AG04449 (cell line): ENCODE results near the gene GALR2.
"Not testable (repeated sequence)": the region's sequence is repeated elsewhere in the genome, so short reads cannot be mapped to it uniquely, and the experiment has no call there.

Source experiments
- CTCF ChIA-PET: fragments of 350-600 bp; formaldehyde crosslinking; extraction: SDS; loops from one replicate; lab custom pipeline; 2021; ENCODE audit warnings: antibody characterized with exemption; lab: Yijun Ruan, JAX
- POLR2A ChIA-PET: fragments of 400-600, 350-600 bp; formaldehyde crosslinking; extraction: SDS; loops from one replicate; lab custom pipeline; 2020; ENCODE audit warnings: antibody characterized with exemption, inconsistent platforms; lab: Yijun Ruan, JAX
- DNase-seq: peaks from one replicate; pipeline ENCODE4 v3.0.0-alpha.2; 2010; ENCODE audit warnings: low read depth, low spot score
- H3K4me3 ChIP-seq: 2 replicates; pipeline ENCODE4 v1.5.1; 2011; ENCODE audit warnings: low read depth, mild to moderate bottlenecking, control low read depth, low read length
- TF ChIP-seq, protein P1 (sequence below): IDR thresholded peaks from one replicate; pipeline ENCODE4 v1.5.1; 2011; ENCODE audit warnings: mild to moderate bottlenecking, moderate library complexity, low read length, control low read depth, inconsistent platforms; ENCODE audit not compliant: insufficient read depth; ENCODE audit errors: missing control alignments

GALR2 gene

DNA sequence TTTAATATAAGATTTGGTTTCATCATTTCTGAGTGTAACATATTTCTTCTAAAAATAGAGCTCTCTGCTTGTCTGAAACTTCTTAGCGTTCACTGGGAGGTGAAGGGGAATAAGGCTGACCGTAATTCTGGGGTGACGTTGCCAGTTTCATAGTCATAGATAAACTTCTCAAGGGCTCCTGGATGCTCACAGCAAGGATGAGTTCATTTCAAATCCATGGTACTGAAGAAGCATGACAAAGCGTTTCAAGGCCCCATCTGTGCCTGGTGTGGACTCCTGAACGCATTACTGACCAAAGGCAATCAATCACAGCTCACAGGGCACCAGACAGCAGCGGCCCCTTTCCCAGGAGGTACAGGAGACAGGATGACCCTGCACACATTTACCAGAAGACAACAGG lies 35.5 kb upstream of the GALR2 start:
- CTCF ChIA-PET, result interaction anchor here (7.4 kb wide), 1 partner anchor 25 kb away, joined by 52 read pairs; no protein-coding TSS in a partner anchor
- H3K4me3 ChIP-seq, result no peak overlapping the region
- TF ChIP-seq, protein P1, sequence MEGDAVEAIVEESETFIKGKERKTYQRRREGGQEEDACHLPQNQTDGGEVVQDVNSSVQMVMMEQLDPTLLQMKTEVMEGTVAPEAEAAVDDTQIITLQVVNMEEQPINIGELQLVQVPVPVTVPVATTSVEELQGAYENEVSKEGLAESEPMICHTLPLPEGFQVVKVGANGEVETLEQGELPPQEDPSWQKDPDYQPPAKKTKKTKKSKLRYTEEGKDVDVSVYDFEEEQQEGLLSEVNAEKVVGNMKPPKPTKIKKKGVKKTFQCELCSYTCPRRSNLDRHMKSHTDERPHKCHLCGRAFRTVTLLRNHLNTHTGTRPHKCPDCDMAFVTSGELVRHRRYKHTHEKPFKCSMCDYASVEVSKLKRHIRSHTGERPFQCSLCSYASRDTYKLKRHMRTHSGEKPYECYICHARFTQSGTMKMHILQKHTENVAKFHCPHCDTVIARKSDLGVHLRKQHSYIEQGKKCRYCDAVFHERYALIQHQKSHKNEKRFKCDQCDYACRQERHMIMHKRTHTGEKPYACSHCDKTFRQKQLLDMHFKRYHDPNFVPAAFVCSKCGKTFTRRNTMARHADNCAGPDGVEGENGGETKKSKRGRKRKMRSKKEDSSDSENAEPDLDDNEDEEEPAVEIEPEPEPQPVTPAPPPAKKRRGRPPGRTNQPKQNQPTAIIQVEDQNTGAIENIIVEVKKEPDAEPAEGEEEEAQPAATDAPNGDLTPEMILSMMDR, result no peak
- POLR2A ChIA-PET, result no interaction called here
- no peak for DNase-seq

DNA sequence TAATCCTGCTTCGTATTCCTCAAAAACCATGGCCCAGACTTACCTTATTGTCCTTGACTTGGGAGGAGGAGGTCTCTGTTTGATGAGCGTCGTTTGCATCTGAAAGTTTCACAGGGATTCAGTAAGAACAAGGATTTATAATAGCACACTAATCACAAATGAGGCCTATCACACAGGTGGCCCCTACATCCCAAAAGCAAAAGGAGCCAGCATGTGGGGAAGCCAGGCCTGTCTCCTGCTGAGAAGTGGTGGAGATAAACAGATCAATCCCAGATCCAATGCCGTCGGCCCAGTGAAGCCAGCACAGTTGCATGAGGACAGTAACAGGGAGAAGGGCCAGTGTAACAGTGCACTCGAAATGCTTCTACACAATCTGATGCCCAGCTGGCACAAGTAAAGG lies 34.2 kb upstream of the GALR2 start:
- CTCF ChIA-PET, result interaction anchor here (7.4 kb wide), 1 partner anchor 27 kb away, joined by 52 read pairs; no protein-coding TSS in a partner anchor

DNA sequence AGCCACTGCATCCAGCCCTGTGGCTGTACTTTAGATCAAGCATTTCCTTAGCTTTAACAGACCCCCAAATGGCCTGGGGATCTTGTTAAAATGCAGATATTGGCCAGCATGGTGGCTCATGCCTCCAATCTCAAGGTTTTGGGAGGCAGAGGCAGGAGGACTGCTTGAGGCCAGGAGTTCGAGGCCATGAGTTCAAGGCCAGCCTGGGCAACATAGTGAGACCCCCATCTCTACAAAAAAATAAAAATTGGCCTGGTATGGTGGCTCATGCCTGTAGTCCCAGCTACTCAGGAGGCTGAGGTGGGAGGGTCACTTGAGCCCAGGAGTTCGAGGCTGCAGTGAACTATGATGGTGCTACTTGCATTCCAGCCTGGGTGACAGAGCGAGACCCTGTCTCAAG lies 31.7 kb upstream of the GALR2 start:
- CTCF ChIA-PET, result interaction anchor here (1.0 to 7.4 kb wide), 2 partner anchors 10 to 29 kb away, joined by 5 to 52 read pairs; no protein-coding TSS in a partner anchor
- DNase-seq, POLR2A ChIA-PET: not testable (repeated sequence)

More for the DNA sequence above, 34.2 kb upstream of the GALR2 start:
- TF ChIP-seq, protein P1, result no peak
- POLR2A ChIA-PET, result no interaction called here
- DNase-seq, result no peak
- H3K4me3 ChIP-seq, result no peak overlapping the region

DNA sequence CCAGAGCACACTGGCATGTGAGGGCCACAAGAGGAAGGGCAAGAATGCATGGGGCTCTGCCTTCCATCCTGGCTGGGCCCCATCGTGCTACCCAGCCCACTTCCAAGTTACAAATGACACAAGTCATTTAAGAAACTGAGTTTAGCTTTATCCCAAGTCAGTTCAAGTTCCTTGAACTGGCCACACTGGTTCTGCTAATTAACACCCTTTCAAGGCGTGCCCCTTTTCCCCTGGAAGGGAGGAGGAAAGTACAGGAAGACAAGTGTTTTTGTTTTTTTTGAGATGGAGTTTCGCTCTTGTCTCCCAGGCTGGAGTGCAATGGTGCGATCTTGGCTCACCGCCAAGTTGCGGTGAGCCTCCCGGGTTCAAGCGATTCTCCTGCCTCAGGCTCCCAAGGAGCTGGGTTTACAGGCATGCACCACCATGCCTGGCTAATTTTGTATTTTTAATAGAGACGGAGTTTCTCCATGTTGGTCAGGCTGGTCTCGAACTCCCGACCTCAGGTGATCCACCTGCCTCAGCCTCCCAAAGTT lies 30.0 kb upstream of the GALR2 start:
- CTCF ChIA-PET, result interaction anchor here (1.0 kb wide), 1 partner anchor 32 kb away, joined by 3 read pairs; no protein-coding TSS in a partner anchor
- H3K4me3 ChIP-seq, POLR2A ChIA-PET, DNase-seq: not testable (repeated sequence)

More for the DNA sequence above, 31.7 kb upstream of the GALR2 start:
- H3K4me3 ChIP-seq, result not testable (repeated sequence)

DNA sequence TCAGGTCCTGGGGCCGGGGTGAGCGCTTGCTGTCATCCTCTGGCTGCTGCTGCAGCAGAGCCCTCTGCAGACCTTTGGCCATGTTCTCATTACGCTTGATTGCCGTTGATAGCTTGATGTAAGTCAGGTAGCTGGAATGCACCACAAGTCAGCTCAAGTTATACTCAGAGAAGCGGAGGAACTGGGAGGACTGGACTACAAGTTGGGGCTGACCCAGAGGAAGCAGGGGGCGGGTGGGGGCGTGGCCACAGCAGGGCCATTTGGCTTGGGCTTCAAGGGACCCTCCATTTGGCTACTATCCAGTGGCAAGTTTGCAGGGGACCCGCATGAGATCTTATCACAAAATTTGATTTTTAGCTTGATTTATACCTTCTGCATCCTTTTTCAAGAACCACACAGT lies 28.5 kb upstream of the GALR2 start:
- H3K4me3 ChIP-seq, result no peak overlapping the region
- POLR2A ChIA-PET, result no interaction called here
- DNase-seq, result no peak
- CTCF ChIA-PET, result interaction anchor here (0.8 to 2.1 kb wide), 4 partner anchors 13 to 234 kb away, joined by 3 to 12 read pairs (median 6); no protein-coding TSS in a partner anchor
- TF ChIP-seq, protein P1, result no peak

DNA sequence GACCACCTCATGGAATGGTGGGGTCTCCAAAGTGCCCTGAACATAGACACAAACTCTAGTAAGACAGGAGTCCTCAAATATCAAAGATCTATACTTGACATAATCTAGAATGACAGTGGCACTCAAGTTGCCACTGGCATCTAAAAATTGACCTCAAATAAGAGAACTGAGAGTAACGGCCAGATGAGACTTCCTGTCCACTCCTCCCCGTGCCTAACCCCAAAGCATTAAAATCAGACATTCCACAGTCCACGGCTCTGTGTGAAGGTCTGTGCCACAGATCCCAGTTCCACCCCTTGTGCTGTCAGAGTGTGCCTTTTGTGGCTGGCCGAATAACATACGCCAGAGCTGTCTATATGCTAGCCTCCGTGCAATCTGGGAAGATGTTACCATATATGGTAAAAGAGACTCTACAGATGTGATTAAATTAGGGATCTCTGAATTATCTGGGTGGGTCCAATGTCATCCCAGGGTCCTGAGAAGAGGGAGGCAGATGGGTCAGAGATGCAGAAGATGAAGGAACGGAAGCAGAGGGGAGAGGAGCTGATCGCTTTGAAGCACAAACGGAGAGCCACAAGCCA lies 26.5 kb upstream of the GALR2 start:
- TF ChIP-seq, protein P1, result no peak
- POLR2A ChIA-PET, result no interaction called here

DNA sequence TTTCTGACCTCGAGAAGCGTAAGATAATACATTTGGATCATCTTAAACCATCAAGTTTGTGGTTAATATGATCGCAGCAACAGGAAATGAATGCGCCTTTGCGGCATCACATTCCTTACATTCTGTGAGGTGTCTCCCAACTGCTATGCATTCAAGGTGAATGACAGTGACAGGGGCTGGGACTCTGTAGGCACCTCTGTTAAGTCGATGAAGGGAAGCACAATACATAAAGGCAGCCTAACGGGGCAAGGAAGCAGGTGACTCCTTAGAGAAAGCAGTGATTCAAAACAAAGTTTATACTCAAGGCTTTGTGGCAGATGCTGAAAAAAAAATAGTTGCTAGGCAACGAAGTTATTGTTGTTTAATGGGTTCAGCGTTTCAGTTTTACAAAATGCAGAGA lies 25.9 kb upstream of the GALR2 start:
- ChIA-PET POLR2A (no interaction called here), CTCF (interaction anchor here (1.2 to 1.8 kb wide), 2 partner anchors 12 to 35 kb away, joined by 3 to 8 read pairs; no protein-coding TSS in a partner anchor)
- DNase-seq, result no peak
- H3K4me3 ChIP-seq, result no peak overlapping the region
- TF ChIP-seq, protein P1, result no peak

More for the DNA sequence above, 26.5 kb upstream of the GALR2 start:
- no peak for DNase-seq
- H3K4me3 ChIP-seq, result no peak overlapping the region
- CTCF ChIA-PET, result interaction anchor here (1.2 to 2.1 kb wide), 3 partner anchors 12 to 34 kb away, joined by 3 to 12 read pairs (median 8); no protein-coding TSS in a partner anchor
